Measurements from ENCODE around the gene SH3BGR.

The SH3BGR gene

DNA sequence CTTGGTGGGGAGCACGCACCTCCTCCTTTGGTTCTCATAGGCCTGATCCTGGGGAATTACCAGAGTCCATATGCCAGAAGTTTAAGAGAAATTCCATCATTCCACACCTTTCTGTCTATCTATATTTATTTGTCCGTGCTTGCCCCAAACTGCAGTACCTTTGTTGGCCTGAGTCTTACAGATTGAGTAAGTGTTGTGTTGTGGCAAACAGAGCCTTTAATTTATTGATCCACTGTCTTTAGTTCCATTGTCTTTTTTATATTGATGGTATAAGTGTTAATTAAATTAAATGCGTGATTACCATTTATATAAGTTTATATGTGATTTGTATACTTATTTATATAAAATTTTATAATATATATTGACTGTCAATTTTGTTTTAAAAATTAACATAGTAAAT is 4.9 kb downstream of the SH3BGR start:
- no peak for DNase-seq (ENCODE audit: low read depth in 2 of 2)

DNA sequence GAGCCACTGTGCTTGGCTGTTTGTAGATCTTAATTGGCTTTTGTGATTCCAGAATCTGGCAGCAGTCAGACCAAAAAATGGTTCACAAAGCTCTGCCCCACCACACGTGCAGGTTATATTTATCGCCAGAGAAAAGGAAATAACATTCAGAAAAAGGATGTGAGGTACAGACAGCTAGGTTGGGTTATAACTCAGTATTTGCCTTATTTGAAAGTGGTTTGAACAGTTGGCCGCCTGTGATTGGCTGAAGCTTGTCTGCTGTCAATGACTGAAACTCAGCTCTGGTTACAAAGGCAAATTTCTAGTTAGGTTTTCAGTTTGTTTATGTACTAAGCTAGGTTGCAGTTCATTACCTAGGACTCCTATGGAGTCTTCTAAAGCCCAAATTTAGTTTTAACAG is 9.6 kb downstream of the SH3BGR start:
- DNase-seq (ENCODE audit: low read depth in 2 of 2) = no peak

DNA sequence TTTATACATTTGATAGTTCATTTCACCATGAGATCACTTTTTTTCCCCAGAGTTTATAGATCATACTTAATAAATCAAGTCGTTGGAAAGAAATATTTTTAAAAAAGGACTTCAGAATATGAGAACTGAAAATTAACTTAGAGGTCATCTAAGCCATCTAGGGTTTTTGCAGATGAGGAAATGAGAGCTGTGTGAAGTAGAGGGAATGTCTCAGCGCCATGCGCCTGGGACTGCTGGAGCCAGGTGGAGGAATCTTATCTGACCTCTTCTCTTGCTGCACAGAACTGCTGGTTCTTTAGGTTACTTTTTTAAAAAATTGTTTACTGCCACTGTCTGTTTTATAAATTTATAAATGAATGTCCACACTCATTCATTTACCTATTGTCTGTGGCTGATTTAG is 11.5 kb downstream of the SH3BGR start:
- DNase-seq (ENCODE audit: low read depth in 2 of 2) = no peak

DNA sequence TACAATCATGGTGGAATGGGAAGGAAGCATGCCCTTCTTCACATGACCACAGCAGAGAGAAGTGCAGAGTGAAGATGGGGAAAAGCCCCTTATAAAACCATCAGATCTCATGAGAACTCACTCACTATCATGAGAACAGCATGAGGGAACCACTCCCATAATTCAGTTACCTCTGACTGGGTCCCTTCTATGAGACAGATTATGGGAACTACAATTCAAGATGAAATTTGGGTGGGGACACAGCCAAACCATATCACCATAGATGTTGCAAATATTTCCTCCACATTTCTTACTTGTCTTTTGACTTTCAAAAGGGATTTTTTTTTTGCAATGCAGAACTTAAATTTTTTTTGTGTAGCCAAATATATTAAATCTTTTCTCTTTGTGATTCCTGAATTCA is 14.8 kb downstream of the SH3BGR start:
- DNase-seq (ENCODE audit: low read depth in 2 of 2) = no peak

DNA sequence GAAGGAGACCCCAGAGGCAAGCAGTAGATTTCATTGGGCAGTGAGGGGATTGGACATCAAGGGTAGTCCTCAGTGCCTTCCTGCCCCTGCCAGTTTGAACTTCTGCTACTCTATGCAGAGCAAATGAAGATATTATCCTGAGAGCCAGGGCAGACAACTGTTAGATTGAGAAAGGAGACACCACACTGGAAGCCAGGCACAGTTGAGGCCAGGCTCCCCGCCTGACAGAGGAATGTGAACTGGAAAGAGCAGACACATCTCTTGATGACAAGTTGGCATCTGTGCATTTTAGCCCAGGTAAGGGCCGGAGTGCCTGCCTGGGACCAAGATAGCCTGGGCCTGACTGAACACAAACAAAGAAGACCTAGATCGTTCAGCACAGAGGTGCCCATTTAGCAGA is 16.0 kb downstream of the SH3BGR start:
- no peak for DNase-seq (ENCODE audit: low read depth in 2 of 2)

DNA sequence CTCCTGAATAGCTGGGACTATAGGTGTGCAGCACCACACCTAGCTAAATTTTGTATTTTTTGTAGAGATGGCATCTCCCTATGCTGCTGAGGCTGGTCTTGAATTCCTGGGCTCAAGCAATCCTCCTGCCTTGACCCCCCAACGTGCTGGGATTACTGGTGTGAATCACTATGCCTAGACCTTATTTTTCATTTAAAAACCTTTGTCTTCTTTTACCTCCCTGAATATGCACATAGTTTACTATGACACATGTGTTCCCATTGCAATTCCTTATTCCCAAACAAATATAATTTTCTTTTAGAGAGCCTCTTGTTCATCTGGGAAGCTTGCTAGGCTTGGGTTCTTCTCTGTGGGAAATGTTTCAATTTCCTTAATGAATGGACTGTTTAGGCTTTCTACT is 16.8 kb downstream of the SH3BGR start:
- no peak for DNase-seq (ENCODE audit: low read depth in 2 of 2)

DNA sequence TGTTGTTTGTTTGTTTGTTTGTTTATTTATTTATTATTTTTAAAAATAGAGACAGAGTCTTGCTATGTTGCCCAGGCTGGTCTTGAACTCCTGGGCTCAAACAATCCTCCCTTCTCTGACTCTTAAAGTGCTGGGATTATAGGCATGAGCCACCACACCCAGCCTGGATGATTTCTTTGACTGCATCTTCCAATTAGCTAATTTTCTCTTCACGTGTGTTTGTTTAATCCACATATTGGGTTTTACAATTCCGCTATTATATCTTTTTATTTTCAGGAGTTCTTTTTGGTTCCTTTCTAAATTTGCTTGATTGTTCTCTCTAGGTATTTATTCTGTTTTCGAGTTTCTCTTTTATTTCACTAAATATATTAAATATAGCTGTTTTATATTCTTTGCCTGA is 19.8 kb downstream of the SH3BGR start:
- DNase-seq (ENCODE audit: low read depth in 2 of 2) = no peak

DNA sequence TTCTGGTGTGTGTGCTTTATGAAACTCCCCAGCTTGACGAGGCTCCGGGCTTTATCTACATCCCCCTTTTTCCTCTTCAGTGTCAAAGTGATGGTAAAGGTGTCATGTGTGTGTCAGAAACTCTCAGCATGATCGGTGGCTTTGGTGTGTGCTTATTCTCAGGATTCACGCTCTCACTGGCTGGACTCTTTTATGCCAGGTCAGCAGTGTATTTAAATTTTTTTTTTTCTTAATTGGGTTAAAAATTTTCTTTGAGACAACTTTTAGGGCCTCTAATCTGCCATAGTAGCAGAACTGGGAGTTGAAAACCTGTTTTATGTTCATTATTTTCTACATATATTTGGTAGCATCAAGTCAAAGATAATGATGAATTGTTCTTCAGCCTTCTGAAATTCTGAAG is 21.0 kb downstream of the SH3BGR start:
- DNase-seq (ENCODE audit: low read depth in 2 of 2) = no peak

DNA sequence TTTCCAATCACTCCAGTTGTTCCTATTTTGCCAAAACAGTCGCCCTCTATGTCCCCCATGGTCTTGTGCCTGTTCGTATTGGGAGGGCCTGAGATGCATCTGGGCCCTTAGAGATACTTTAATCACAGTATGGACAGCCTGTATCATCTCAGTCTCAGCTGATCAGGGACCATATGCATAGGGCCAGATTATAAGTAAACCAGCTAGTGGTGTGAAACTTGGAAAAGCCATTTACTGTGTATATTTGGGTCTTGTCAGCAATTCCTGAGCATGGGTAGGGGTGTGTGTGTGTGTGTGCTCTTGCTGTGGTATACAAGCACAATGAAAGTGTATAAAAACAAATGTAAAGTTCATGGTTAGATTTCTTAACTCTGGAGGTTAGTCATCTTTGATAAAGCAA is 22.8 kb downstream of the SH3BGR start:
- no peak for DNase-seq (ENCODE audit: low read depth in 2 of 2)

DNA sequence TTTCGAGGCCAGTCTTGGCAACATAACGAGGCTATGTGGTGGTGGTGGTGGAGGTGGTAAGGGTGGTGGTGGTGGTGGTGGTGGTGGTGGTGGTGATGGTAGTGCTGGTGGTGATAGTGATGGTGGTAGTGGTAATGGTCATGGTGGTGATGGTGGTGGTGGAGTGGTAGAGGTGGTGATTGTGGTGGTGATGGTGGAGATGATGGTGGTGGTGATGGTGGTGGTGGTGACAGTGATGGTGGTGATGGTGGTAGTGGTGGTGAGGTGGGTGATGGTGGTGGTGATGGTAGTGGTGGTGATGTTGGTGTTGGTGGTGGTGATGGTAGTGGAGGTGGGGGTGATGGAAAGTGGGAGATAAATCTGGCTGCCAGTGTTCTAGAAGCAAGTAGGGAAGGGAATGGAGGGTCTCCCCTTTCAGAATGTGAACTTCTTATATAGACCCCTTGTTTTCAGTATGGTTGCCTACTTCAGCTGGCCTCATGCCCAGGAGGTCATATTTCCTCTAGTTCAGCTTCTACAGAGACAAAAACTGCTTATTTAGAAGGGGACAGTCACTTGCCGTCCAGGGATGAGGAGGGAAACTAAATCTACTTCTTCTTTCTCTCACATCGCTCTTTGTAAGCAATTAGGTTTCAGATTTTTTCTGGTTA is 27.5 kb downstream of the SH3BGR start:
- no peak for DNase-seq (ENCODE audit: low read depth in 2 of 2)

DNA sequence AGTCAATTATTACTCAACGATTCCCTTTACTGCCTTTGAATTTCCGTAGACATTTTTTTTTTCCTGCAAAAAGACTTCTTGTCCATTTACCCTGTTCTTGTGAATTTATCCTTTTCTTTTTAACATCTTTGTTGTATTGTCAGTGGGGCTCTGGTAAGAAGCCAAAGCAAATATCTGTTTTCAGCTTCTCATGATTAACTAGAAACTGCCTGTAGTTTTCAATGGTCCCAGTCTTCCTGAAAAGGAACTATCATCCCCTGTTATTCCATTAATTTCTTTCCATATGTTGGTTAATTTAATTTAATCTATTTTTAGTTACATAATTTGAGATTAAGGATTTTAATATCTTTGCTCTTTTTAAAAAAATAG is 28.0 kb downstream of the SH3BGR start:
- DNase-seq (ENCODE audit: low read depth in 2 of 2) = no peak

DNA sequence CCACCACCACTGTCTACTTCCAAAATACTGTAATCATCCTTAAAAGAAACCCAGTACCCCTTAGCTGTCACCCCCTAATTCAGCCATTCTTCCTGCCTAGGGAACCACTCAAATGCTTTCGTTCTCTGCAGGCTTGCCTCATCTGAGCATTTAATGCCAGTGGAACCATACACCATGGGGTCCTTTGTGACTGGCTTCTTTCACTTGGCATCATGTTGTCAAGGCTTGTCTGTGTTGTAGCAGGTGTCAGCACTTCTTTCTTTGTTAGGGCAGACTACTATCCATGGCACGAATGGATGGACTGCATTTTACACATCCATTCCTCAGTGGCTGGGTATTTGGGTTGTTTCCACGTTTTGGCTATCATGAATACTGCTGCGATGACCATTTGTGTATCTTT is 28.5 kb downstream of the SH3BGR start:
- DNase-seq (ENCODE audit: low read depth in 2 of 2) = no peak

DNA sequence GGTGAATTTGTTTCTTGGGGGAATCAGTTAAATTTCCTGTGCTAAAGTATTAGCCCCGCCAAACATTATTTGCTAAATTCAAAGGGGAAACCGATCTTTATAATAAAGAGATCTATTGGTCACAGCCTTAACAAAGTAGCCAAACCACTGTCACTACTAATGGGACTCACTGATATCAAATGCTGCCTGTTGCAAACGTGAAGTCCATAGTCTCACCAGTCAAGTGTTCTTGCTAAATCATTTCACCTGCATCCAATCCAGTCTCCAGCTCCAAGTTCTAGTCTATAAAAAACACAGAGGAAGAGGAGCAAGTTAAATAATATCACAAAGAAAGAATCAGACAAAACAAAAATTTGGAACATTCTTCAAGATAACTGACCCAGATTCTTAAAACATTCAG is 30.1 kb downstream of the SH3BGR start:
- DNase-seq (ENCODE audit: low read depth in 2 of 2) = no peak

DNA sequence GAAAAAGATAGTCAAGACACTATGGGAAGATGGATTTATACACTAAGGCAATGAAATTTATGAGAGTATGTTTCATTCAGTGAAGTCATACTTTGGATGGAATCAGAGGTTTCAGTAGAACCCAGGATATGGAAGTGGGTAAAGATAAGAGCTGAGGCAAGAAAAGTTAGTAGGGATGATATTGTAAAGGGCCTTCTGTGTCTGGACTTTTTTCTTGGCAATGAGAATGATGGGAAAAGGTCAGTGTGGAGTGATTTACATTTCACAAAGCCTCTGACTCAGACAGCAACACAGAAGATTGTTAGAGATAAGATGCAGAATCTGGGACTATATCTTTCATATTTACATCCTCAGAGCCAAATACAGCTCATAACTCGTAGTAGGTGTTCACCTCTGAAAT is 32.1 kb downstream of the SH3BGR start:
- peak; percentile 8 to 18 for DNase-seq (ENCODE audit: low read depth in 2 of 2)

DNA sequence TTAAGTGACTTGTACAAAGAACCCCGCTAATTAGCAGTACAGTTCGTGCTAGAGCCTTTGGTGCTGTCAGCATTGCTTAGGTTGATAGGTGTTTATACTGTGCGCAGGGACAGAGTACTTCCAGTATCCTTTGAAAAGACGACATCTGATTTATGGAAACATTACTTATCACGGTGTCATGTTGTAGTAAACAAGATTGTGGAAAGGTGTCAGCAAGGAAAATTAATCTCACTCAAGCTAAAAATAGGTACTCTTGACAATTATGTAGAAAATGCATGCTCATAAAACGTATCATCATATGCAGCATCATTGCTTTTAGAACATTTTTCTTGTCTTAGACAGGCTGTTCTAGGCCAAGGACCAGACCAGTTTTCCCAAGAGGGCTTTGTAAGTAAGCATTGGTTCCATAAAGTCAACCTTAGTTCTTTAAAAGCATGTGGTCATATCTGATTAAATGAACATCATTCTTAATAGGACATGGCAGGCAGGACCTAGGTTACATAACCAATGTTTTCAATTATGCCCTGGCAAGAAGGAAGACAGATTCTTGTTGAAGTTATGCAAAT is 33.0 kb downstream of the SH3BGR start:
- peak; percentile 32 to 36 for DNase-seq (ENCODE audit: low read depth in 2 of 2)

DNA sequence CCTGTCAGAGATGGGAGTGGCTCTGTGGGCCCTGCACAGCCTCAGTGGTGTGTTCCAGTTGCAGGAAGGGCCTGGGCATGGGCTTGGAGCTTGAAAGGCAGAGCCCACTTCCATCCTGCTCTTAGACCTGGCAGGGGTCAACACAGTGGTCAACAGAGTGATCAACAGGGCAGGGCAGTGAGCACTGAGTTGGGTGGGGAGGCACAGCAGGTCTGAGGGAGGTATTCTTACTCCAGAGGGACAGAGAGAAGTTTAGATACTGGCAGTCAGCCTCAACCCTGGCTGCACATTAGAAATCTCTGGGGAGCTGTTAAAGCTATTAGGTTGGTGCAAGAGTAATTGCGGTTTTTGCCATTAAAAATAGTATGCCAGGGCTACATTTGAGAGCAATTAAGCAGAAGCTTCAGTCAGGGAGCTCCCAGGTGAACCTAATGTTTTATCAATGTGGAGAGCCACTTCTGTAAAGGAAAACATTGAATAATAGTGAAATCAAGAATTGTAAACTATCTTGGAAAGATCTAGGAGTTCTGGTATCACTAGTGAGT is 37.7 kb downstream of the SH3BGR start:
- no peak for DNase-seq (ENCODE audit: low read depth in 2 of 2)

DNA sequence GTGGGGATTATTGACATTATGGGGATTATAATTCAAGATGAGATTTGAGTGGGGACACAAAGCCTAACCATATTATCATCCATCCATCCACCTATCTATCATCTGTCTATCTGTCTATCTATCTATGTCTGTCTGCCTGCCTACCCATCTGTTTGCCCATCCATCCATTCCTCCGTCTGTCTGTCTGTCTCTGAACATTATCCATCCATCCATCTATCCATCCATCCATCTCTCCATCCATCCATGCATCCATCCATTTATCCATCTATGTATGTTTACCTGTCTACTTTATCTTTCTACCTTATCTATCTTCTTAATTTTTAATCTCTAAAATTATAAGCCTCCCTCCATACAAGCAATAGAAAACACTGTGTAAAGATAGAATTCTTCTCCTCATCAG is 47.4 kb downstream of the SH3BGR start:
- no peak for DNase-seq (ENCODE audit: low read depth in 2 of 2)

DNA sequence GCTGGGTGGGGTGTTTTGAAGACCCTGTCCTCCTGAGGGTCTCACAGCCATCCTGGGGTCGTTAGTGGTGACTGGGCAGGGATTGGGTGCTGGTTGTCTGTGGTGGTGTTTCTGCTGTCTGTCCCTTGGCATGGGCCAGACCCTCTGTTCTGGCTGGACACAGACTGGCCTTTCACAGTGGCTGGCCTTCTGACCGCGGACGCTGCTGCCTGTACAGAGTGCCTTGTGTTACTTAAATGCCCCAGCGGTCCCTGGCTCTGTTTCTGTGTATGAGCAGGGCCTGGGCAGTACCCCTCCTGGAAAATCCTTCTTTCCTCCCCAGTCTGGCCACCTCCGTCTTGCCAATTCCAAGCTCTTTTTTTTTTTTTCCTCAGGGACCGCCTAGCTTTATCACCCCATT is 50.9 kb downstream of the SH3BGR start:
- DNase-seq (ENCODE audit: low read depth in 2 of 2) = no peak

DNA sequence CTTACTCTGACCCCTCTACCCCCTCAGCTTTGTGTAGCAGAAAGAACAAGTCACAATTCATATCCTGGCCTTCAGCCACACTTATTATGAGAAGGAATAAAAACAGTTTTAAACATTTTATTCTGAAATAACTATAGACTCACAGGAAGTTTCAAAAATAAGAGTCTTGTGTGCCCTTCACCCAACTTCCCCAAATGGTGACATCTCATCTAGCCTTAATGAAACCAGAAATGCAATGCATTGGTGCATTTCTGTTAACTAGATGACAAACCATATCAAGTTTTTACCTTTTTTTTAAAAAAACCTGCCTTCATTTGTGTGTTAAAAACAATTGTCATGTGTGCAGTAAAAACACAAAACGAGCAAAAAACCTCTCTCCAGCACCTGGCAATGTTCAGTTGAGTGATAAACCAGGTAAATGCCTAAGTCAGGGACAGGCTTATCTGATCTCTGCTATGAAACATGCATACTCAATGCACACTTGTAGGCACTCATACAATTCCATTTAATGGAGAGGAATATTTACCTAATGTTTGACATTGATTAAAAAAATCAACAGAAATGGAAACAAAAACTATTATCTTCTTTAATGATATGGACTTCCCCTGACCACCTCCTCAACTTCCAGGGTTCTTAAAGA is 51.5 kb downstream of the SH3BGR start:
- no peak for DNase-seq (ENCODE audit: low read depth in 2 of 2)

DNA sequence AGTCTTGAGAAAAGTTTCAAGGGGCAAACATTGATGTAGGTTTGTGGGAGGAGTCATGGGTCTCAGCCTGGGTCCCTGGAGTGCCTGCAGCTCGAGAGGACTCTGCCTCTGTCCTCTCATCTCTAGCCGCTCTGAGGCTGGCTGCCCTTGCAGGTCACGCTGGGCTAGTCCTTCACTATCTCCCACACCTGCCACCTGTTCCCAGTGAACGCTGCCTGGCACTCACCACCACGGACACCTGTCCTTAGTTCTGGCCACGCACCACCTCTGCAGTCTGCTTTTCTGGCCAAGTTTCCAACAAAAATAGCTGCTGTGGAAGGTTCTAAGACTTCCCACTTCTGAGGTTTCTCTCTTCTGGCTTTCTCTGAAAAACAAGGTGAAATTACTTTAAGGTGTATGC is 52.5 kb downstream of the SH3BGR start:
- DNase-seq (ENCODE audit: low read depth in 2 of 2) = no peak

DNA sequence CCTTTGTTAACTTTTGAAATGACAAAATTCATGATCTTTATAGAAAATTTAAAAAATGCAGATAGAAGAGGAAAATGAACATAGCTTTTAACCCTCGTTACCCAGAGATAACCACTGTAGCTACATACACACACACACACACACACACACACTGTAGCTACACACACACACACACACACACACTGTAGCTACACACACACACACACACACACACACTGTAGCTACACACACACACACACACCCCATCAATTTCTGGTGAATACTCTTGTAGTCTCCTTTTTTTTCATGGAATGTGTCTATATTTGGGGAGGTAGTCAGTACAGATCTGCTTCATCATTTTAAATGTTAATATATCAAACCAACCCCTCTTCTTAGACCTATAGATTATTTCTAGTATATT is 58.5 kb downstream of the SH3BGR start:
- DNase-seq (ENCODE audit: low read depth in 2 of 2) = no peak

DNA sequence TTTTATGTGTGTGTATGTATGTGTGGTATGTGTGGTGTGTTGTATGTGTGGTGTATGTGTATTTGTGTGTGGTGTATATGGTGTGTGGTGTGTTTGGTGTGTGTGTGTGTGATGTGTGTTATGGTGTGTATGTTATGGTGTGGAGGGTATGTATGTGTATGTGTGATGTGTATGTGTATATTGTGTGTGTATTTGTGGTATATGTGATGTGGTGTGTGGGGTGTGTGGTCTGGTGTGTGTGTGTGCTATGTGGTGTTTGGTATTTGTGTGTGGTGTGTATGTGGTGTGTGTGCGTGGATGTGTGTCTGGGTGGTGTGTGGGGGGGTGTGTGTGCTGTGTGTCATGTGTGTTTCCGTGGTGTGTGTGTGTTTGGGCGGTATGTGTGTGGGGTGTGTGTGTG is 59.3 kb downstream of the SH3BGR start:
- no peak for DNase-seq (ENCODE audit: low read depth in 2 of 2)

DNA sequence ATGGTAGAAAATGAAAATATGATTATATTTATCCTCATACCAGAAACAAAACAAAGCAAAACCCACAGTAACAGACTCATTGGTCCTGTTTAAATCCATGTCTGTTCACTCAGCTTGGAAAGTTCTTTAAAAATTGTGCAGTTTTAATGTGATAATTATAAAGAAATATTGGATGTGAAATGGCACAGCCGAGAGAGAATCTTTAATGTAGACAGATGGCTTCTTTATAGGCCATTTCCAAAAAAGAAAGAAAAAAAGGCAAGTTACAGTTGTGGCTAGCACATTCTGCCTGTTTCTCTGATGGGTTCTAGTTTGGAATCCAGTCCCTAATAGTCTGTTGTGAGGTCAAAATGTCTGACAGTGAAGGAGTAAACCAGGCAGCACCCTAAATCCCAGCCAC is 62.0 kb downstream of the SH3BGR start:
- no peak for DNase-seq (ENCODE audit: low read depth in 2 of 2)
